Spleen (tissue), 11 donors: ENCODE measurements around the gene ZNF644. TPM values are rescaled to one million over a fixed set of nuclear protein-coding genes. Genes with fewer than 3 reads are reported as not detected.

Experiments
- DNase-seq: peaks from one replicate; pipeline ENCODE4 v3.0.0-alpha.2; 2020
- H3K27ac ChIP-seq, 8 donors: fragments of 200-600 bp; sonication (generic) in 7 of 8; 1 replicate in 4 of 8; 2 replicates in 4 of 8; pipeline versions ENCODE4 v1.5.0 to v1.8.0; 2016 to 2021; ENCODE audit warnings: inconsistent platforms in 4 of 8, mild to moderate bottlenecking in 4 of 8, moderate library complexity in 1 of 8
- H3K27me3 ChIP-seq, 7 donors: fragments of 200-600 bp; sonication (generic) in 6 of 7; replicated peaks in 1 of 7; 1 replicate in 4 of 7; 2 replicates in 3 of 7; pipeline versions ENCODE4 v1.5.0 to v1.8.0; 2016 to 2021; ENCODE audit warnings: inconsistent platforms in 3 of 7, mild to moderate bottlenecking in 1 of 7
- H3K36me3 ChIP-seq, 6 donors: fragments of 200-600 bp; sonication (generic) in 5 of 6; 1 replicate in 4 of 6; 2 replicates in 2 of 6; pipeline versions ENCODE4 v1.5.0 to v1.8.0; 2016 to 2021; ENCODE audit warnings: inconsistent platforms in 2 of 6
- H3K4me1 ChIP-seq, 6 donors: fragments of 200-600 bp; sonication (generic) in 5 of 6; 1 replicate in 3 of 6; 2 replicates in 3 of 6; pipeline versions ENCODE4 v1.5.0 to v1.8.0; 2016 to 2021; ENCODE audit warnings: inconsistent platforms in 3 of 6
- H3K4me3 ChIP-seq, 8 donors: fragments of 200-600 bp; sonication (generic) in 7 of 8; 1 replicate in 4 of 8; 2 replicates in 4 of 8; pipeline versions ENCODE4 v1.5.0 to v1.8.0; 2016 to 2021; ENCODE audit warnings: inconsistent platforms in 4 of 8, mild to moderate bottlenecking in 4 of 8, moderate library complexity in 2 of 8
- H3K9me3 ChIP-seq, 8 donors: fragments of 200-600 bp; sonication (generic) in 7 of 8; 1 replicate in 4 of 8; 2 replicates in 4 of 8; pipeline versions ENCODE4 v1.5.0 to v1.8.0; 2016 to 2021; ENCODE audit warnings: inconsistent platforms in 4 of 8
- POLR2A ChIP-seq, 3 donors: fragments of 450-650 bp; IDR thresholded peaks; one replicate each; pipeline ENCODE4 v1.5.1; 2017; ENCODE audit warnings: antibody characterized with exemption in 3 of 3, mild to moderate bottlenecking in 1 of 3
- POLR2AphosphoS5 ChIP-seq, 3 donors: sonication (generic); formaldehyde crosslinking; IDR thresholded peaks; one replicate each; pipeline ENCODE4 v1.5.1; 2017; ENCODE audit warnings: antibody characterized with exemption in 3 of 3
- WGBS, 5 donors: extraction: QIAGEN DNeasy Blood & Tissue Kit in 3 of 5; methylation state at CpG; one replicate each; pipeline versions ENCODE4 v1.1.5 to v1.1.7; 2013 to 2018; 5-methylcytosine and 5-hydroxymethylcytosine counted together
- intact Hi-C: fragments of 100-400 bp; cut with DNase I; formaldehyde crosslinking; loops from one replicate; pipeline ENCODE4 v1.15.0; 2023; ENCODE audit warnings: low total_unique reads
- polyA plus RNA-seq, 3 donors: library from polyadenylated mRNA; stranded (reverse); fragments of 200-250 nt; gene quantifications; one replicate each; pipeline ENCODE4 v1.2.1, GENCODE V29; 2013
- total RNA-seq, 7 donors: library from RNA; depleted of rRNA in 3 of 7; stranded (reverse); fragments of >200 nt in 3 of 7; fragmentation: NEBNext Ultra II Directional in 4 of 7; extraction: Animal tissue kit (Norgen Biotek cat#: 25700) in 4 of 7; gene quantifications; one replicate each; pipeline versions ENCODE4 v1.1.0 to v1.2.1, GENCODE V29; 2016 to 2021
- TF ChIP-seq, protein P1 (sequence below), 11 experiments: fragments of 200-600 bp in 7 of 11; fragments of 450-650 bp in 4 of 11; sonication (generic) in 4 of 11; IDR thresholded peaks in 8 of 11; conservative IDR thresholded peaks in 3 of 11; 1 replicate in 7 of 11; 2 replicates in 4 of 11; pipeline versions ENCODE4 v1.4.0 to v1.8.0; 2016 to 2021; ENCODE audit warnings: antibody characterized with exemption in 11 of 11, inconsistent platforms in 4 of 11, mild to moderate bottlenecking in 1 of 11
- donor health status: healthy with polysubstance abuse.
- donor health status: DM: no; HTN: no; CAD: no; lungs with moderate emphysema.
- donor health status: DM: no; HTN: no; CAD: no.
- donor health status: Bipolar disorder and iron deficiency.
- donor health status: healthy.
- donor health status: DM: no; HTN: no; CAD: no.
- donor health status: DM: yes; HTN: yes; CAD: no.

Gene ZNF644
- total and polyA plus RNA-seq, 10 donors: 21.6 to 89.6 (median 70.5) TPM

- H3K4me1 ChIP-seq: peaks cover 13 to 86% (median 37%) of the 10 kb centered on the region in 6 donors
- intact Hi-C loops: no loop called here
- no peaks in the 10 kb centered on the region for H3K27me3 ChIP-seq
- TF ChIP-seq POLR2AphosphoS5 (IDR thresholded peaks at IDR 0.05): no peak
- no peak for TF ChIP-seq POLR2A (IDR thresholded peaks at IDR 0.05)
- TF ChIP-seq, protein P1, sequence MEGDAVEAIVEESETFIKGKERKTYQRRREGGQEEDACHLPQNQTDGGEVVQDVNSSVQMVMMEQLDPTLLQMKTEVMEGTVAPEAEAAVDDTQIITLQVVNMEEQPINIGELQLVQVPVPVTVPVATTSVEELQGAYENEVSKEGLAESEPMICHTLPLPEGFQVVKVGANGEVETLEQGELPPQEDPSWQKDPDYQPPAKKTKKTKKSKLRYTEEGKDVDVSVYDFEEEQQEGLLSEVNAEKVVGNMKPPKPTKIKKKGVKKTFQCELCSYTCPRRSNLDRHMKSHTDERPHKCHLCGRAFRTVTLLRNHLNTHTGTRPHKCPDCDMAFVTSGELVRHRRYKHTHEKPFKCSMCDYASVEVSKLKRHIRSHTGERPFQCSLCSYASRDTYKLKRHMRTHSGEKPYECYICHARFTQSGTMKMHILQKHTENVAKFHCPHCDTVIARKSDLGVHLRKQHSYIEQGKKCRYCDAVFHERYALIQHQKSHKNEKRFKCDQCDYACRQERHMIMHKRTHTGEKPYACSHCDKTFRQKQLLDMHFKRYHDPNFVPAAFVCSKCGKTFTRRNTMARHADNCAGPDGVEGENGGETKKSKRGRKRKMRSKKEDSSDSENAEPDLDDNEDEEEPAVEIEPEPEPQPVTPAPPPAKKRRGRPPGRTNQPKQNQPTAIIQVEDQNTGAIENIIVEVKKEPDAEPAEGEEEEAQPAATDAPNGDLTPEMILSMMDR (IDR thresholded peaks at IDR 0.05 in 8 of 11, conservative IDR thresholded peaks at IDR 0.05 in 3 of 11): no peak
- no peak for DNase-seq
- no peak overlapping the region for H3K4me3 ChIP-seq
- peaks cover 0 to 12% (median 7%) of the 10 kb centered on the region in 8 donors for H3K9me3 ChIP-seq
- H3K27ac ChIP-seq: no peak overlapping the region
- H3K36me3 ChIP-seq: no peaks in the 10 kb centered on the region
Observed at GRCh38 chr1:91007827-91008226, 14.0 kb downstream of the ZNF644 start.

DNA sequence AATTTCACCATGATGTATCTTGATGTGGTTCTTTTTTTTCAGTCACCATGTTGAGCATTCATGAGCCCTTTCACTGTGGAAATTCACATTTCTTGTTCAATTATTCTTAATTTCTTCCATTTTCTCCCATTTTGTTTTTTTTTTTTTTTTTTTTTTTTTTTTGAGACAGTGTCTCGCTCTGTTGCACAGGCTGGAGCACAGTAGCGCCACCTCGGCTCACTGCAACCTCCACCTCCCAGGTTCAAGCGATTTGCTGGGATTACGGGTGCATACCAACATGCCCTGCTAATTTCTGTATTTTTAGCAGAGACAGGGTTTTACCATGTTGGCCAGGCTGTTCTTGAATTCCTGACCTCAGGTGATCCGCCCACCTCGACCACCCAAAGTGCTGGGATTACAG is 14.7 kb downstream of the ZNF644 start:
- TF ChIP-seq, protein P1 (IDR thresholded peaks at IDR 0.05 in 8 of 11, conservative IDR thresholded peaks at IDR 0.05 in 3 of 11): no peak
- TF ChIP-seq POLR2A (IDR thresholded peaks at IDR 0.05) (no peak), POLR2AphosphoS5 (IDR thresholded peaks at IDR 0.05) (no peak)
- DNase-seq: no peak
- intact Hi-C loops: no loop called here
- no peak overlapping the region for H3K27ac ChIP-seq
- no peak overlapping the region for H3K4me3 ChIP-seq
- H3K27me3 ChIP-seq: no peaks in the 10 kb centered on the region
- WGBS, 5 donors: 91 to 96% (median 93%) methylated on average over 7 of the region's 7 CpGs
- no peaks in the 10 kb centered on the region for H3K36me3 ChIP-seq
- H3K9me3 ChIP-seq: peaks cover 0 to 16% (median 7%) of the 10 kb centered on the region in 8 donors
- H3K4me1 ChIP-seq: peaks cover 9 to 79% (median 30%) of the 10 kb centered on the region in 6 donors

- Histone ChIP-seq H3K36me3 (no peaks in the 10 kb centered on the region), H3K4me3 (no peak overlapping the region), H3K27me3 (no peaks in the 10 kb centered on the region), H3K27ac (no peak overlapping the region), H3K9me3 (peaks cover 0 to 21% (median 7%) of the 10 kb centered on the region in 8 donors), H3K4me1 (peaks cover under 1 to 71% (median 23%) of the 10 kb centered on the region in 6 donors)
- WGBS, 5 donors: 90 to 98% (median 95%) methylated on average over 2 of the region's 2 CpGs
- intact Hi-C loops: no loop called here
- TF ChIP-seq POLR2AphosphoS5 (IDR thresholded peaks at IDR 0.05): no peak
- TF ChIP-seq, protein P1 (IDR thresholded peaks at IDR 0.05 in 8 of 11, conservative IDR thresholded peaks at IDR 0.05 in 3 of 11): no peak
- no peak for TF ChIP-seq POLR2A (IDR thresholded peaks at IDR 0.05)
- no peak for DNase-seq
Observed at GRCh38 chr1:91006113-91006908, 15.5 kb downstream of the ZNF644 start.

- peaks cover 0 to 68% (median 20%) of the 10 kb centered on the region in 6 donors for H3K4me1 ChIP-seq
- no peaks in the 10 kb centered on the region for H3K27me3 ChIP-seq
- no peak overlapping the region for H3K27ac ChIP-seq
- intact Hi-C loops: no loop called here
- peaks cover 0 to 21% (median 7%) of the 10 kb centered on the region in 8 donors for H3K9me3 ChIP-seq
- TF ChIP-seq POLR2AphosphoS5 (IDR thresholded peaks at IDR 0.05): no peak
- TF ChIP-seq POLR2A (IDR thresholded peaks at IDR 0.05): no peak
- TF ChIP-seq, protein P1 (IDR thresholded peaks at IDR 0.05 in 8 of 11, conservative IDR thresholded peaks at IDR 0.05 in 3 of 11): no peak
- no peak for DNase-seq
- H3K4me3 ChIP-seq: no peak overlapping the region
- 57 to 84% (median 73%) methylated on average over 1 of the region's 1 CpG for WGBS, 5 donors
- H3K36me3 ChIP-seq: no peaks in the 10 kb centered on the region
Observed at GRCh38 chr1:91005285-91005684, 16.6 kb downstream of the ZNF644 start.
